ENCODE results near the gene TM4SF5.

The TM4SF5 gene

GRCh38 chr17:4748686-4749085 is 23.0 kb upstream of the TM4SF5 start:
- no peak overlapping the region for H3K27ac ChIP-seq
- TF ChIP-seq CTCF (conservative IDR thresholded peaks at IDR 0.05) (no peak), ZFX (IDR thresholded peaks at IDR 0.05) (no peak)

GRCh38 chr17:4750606-4751005 is 21.1 kb upstream of the TM4SF5 start:
- no peak overlapping the region for H3K27ac ChIP-seq
- TF ChIP-seq ZFX (IDR thresholded peaks at IDR 0.05) (no peak), CTCF (conservative IDR thresholded peaks at IDR 0.05) (no peak)

GRCh38 chr17:4751932-4752331 is 19.8 kb upstream of the TM4SF5 start:
- TF ChIP-seq ZFX (IDR thresholded peaks at IDR 0.05) (no peak), CTCF (conservative IDR thresholded peaks at IDR 0.05) (no peak)
- H3K27ac ChIP-seq, result no peak overlapping the region

GRCh38 chr17:4753392-4753791 is 18.3 kb upstream of the TM4SF5 start:
- H3K27ac ChIP-seq, result no peak overlapping the region
- TF ChIP-seq CTCF (conservative IDR thresholded peaks at IDR 0.05) (no peak), ZFX (IDR thresholded peaks at IDR 0.05) (no peak)

- H3K27ac ChIP-seq, result no peak overlapping the region
- TF ChIP-seq CTCF (conservative IDR thresholded peaks at IDR 0.05), result no peak
- TF ChIP-seq ZFX (IDR thresholded peaks at IDR 0.05), result no peak
Observed at GRCh38 chr17:4759776-4760236, 11.9 kb upstream of the TM4SF5 start.

GRCh38 chr17:4764595-4764994 is 7.1 kb upstream of the TM4SF5 start:
- H3K27ac ChIP-seq, result no peak overlapping the region
- no peak for TF ChIP-seq ZFX (IDR thresholded peaks at IDR 0.05)
- no peak for TF ChIP-seq CTCF (conservative IDR thresholded peaks at IDR 0.05)

GRCh38 chr17:4766201-4766600 is 5.5 kb upstream of the TM4SF5 start:
- no peak overlapping the region for H3K27ac ChIP-seq
- TF ChIP-seq ZFX (IDR thresholded peaks at IDR 0.05) (no peak), CTCF (conservative IDR thresholded peaks at IDR 0.05) (no peak)

All from C4-2B (cell line).